SK-N-SH treated with all-trans-retinoic acid at 6 μM for 48 hours (cell line): Measurements from ENCODE around the gene PGF.

Experiments used
- ATAC-seq: fragments of 200-7000 bp; cut with Tn5 transposase; 3 replicates; pipeline ENCODE4 v1.9.1; 2020; ENCODE audit warnings: mild to moderate bottlenecking, moderate library complexity
- ARNTL ChIP-seq: fragments of 450-650 bp; formaldehyde crosslinking; IDR thresholded peaks from 2 replicates; pipeline ENCODE4 v1.5.0; 2020; ENCODE audit warnings: low read depth, mild to moderate bottlenecking, moderate library complexity, borderline replicate concordance
- CSDC2 ChIP-seq: fragments of 250-450 bp; sonication (Bioruptor Pico); IDR thresholded peaks from 2 replicates; pipeline ENCODE4 v1.5.0; 2020; ENCODE audit warnings: mild to moderate bottlenecking, moderate library complexity
- ESRRG ChIP-seq: fragments of 250-450 bp; sonication (Bioruptor Pico); IDR thresholded peaks from 2 replicates; pipeline ENCODE4 v1.6.1; 2021; ENCODE audit warnings: mild to moderate bottlenecking
- GLIS3 ChIP-seq: fragments of 250-450 bp; sonication (Bioruptor Pico); IDR thresholded peaks from 2 replicates; pipeline ENCODE4 v1.5.0; 2020; ENCODE audit warnings: mild to moderate bottlenecking, moderate library complexity
- ISL1 ChIP-seq: fragments of 250-450 bp; sonication (Bioruptor Pico); IDR thresholded peaks from 2 replicates; pipeline ENCODE4 v2.1.2; 2022; ENCODE audit warnings: mild to moderate bottlenecking, moderate library complexity
- OSR1 ChIP-seq: fragments of 250-450 bp; sonication (Bioruptor Pico); IDR thresholded peaks from 2 replicates; pipeline ENCODE4 v1.8.0; 2022; ENCODE audit warnings: moderate library complexity, mild to moderate bottlenecking, inconsistent platforms
- POU6F1 ChIP-seq: fragments of 250-450 bp; sonication (Bioruptor Pico); IDR thresholded peaks from 2 replicates; pipeline ENCODE4 v1.8.0; 2021; ENCODE audit warnings: low read depth, mild to moderate bottlenecking, moderate library complexity, borderline replicate concordance
- PPARA ChIP-seq: fragments of 250-450 bp; sonication (Bioruptor Pico); IDR thresholded peaks from 2 replicates; pipeline ENCODE4 v1.5.0; 2020; ENCODE audit warnings: mild to moderate bottlenecking, borderline replicate concordance
- RARB ChIP-seq: fragments of 250-450 bp; sonication (Bioruptor Pico); IDR thresholded peaks from 2 replicates; pipeline ENCODE4 v1.8.0; 2021; ENCODE audit warnings: mild to moderate bottlenecking, moderate library complexity
- SNAI2 ChIP-seq: fragments of 250-450 bp; sonication (Bioruptor Pico); IDR thresholded peaks from 2 replicates; pipeline ENCODE4 v1.5.0; 2020; ENCODE audit warnings: mild to moderate bottlenecking, moderate library complexity
- TOX ChIP-seq: fragments of 250-450 bp; sonication (Bioruptor Pico); IDR thresholded peaks from 2 replicates; pipeline ENCODE4 v1.8.0; 2021; ENCODE audit warnings: mild to moderate bottlenecking, moderate library complexity, borderline replicate concordance
- TSHZ2 ChIP-seq: fragments of 250-450 bp; sonication (Bioruptor Pico); IDR thresholded peaks from 2 replicates; pipeline ENCODE4 v1.5.0; 2020; ENCODE audit warnings: mild to moderate bottlenecking, moderate library complexity
- ZFP3 ChIP-seq: fragments of 250-450 bp; sonication (Bioruptor Pico); IDR thresholded peaks from 2 replicates; pipeline ENCODE4 v1.5.0; 2020; ENCODE audit warnings: mild to moderate bottlenecking, moderate library complexity
- ZNF565 ChIP-seq: fragments of 450-650 bp; formaldehyde crosslinking; conservative IDR thresholded peaks from 2 replicates; pipeline ENCODE4 v1.5.0; 2020; ENCODE audit warnings: low read depth, mild to moderate bottlenecking, moderate library complexity
- ZNF70 ChIP-seq: fragments of 450-650 bp; formaldehyde crosslinking; IDR thresholded peaks from 2 replicates; pipeline ENCODE4 v1.5.0; 2020; ENCODE audit warnings: mild to moderate bottlenecking, moderate library complexity
- TF ChIP-seq, protein P1 (sequence below): fragments of 250-450 bp; sonication (Bioruptor Pico); IDR thresholded peaks from 2 replicates; pipeline ENCODE4 v1.5.1; 2020; ENCODE audit warnings: low read depth, mild to moderate bottlenecking, moderate library complexity
- TF ChIP-seq, protein P2 (sequence below): fragments of 250-450 bp; sonication (Bioruptor Pico); IDR thresholded peaks from 2 replicates; pipeline ENCODE4 v1.8.0; 2020; ENCODE audit warnings: mild to moderate bottlenecking, moderate library complexity, borderline replicate concordance
- TF ChIP-seq, protein P3 (sequence below): fragments of 250-450 bp; sonication (Bioruptor Pico); IDR thresholded peaks from 2 replicates; pipeline ENCODE4 v1.5.1; 2021; ENCODE audit warnings: mild to moderate bottlenecking, moderate library complexity

Gene PGF

GRCh38 chr14:74955229-74956026 is at the start of gene PGF:
PGF (minus strand) TSS chr14:74955597; CDS start chr14:74955242, 355 bp downstream.
- TF ChIP-seq ISL1: no peak
- no peak for TF ChIP-seq POU6F1
- TF ChIP-seq ZNF565: no peak
- no peak for TF ChIP-seq SNAI2
- TF ChIP-seq ZFP3 (CRISPR knock-in tag): no peak
- no peak for TF ChIP-seq TOX (CRISPR knock-in tag)
- TF ChIP-seq, protein P1, sequence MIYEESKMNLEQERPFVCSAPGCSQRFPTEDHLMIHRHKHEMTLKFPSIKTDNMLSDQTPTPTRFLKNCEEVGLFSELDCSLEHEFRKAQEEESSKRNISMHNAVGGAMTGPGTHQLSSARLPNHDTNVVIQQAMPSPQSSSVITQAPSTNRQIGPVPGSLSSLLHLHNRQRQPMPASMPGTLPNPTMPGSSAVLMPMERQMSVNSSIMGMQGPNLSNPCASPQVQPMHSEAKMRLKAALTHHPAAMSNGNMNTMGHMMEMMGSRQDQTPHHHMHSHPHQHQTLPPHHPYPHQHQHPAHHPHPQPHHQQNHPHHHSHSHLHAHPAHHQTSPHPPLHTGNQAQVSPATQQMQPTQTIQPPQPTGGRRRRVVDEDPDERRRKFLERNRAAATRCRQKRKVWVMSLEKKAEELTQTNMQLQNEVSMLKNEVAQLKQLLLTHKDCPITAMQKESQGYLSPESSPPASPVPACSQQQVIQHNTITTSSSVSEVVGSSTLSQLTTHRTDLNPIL (CRISPR knock-in tag): no peak
- TF ChIP-seq RARB (CRISPR knock-in tag): no peak
- no peak for TF ChIP-seq ZNF70 (CRISPR knock-in tag)
- TF ChIP-seq GLIS3 (CRISPR knock-in tag): no peak
- no peak for TF ChIP-seq OSR1 (CRISPR knock-in tag)
- TF ChIP-seq PPARA (CRISPR knock-in tag): no peak
- no peak for TF ChIP-seq TSHZ2 (CRISPR knock-in tag)
- TF ChIP-seq, protein P2, sequence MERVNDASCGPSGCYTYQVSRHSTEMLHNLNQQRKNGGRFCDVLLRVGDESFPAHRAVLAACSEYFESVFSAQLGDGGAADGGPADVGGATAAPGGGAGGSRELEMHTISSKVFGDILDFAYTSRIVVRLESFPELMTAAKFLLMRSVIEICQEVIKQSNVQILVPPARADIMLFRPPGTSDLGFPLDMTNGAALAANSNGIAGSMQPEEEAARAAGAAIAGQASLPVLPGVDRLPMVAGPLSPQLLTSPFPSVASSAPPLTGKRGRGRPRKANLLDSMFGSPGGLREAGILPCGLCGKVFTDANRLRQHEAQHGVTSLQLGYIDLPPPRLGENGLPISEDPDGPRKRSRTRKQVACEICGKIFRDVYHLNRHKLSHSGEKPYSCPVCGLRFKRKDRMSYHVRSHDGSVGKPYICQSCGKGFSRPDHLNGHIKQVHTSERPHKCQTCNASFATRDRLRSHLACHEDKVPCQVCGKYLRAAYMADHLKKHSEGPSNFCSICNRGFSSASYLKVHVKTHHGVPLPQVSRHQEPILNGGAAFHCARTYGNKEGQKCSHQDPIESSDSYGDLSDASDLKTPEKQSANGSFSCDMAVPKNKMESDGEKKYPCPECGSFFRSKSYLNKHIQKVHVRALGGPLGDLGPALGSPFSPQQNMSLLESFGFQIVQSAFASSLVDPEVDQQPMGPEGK (CRISPR knock-in tag): no peak
- no peak for TF ChIP-seq CSDC2 (CRISPR knock-in tag)
- no peak for TF ChIP-seq ESRRG (CRISPR knock-in tag)
- TF ChIP-seq, protein P3, sequence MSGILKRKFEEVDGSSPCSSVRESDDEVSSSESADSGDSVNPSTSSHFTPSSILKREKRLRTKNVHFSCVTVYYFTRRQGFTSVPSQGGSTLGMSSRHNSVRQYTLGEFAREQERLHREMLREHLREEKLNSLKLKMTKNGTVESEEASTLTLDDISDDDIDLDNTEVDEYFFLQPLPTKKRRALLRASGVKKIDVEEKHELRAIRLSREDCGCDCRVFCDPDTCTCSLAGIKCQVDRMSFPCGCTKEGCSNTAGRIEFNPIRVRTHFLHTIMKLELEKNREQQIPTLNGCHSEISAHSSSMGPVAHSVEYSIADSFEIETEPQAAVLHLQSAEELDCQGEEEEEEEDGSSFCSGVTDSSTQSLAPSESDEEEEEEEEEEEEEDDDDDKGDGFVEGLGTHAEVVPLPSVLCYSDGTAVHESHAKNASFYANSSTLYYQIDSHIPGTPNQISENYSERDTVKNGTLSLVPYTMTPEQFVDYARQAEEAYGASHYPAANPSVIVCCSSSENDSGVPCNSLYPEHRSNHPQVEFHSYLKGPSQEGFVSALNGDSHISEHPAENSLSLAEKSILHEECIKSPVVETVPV (CRISPR knock-in tag): no peak
- ATAC-seq: peak; percentile 86

DNA sequence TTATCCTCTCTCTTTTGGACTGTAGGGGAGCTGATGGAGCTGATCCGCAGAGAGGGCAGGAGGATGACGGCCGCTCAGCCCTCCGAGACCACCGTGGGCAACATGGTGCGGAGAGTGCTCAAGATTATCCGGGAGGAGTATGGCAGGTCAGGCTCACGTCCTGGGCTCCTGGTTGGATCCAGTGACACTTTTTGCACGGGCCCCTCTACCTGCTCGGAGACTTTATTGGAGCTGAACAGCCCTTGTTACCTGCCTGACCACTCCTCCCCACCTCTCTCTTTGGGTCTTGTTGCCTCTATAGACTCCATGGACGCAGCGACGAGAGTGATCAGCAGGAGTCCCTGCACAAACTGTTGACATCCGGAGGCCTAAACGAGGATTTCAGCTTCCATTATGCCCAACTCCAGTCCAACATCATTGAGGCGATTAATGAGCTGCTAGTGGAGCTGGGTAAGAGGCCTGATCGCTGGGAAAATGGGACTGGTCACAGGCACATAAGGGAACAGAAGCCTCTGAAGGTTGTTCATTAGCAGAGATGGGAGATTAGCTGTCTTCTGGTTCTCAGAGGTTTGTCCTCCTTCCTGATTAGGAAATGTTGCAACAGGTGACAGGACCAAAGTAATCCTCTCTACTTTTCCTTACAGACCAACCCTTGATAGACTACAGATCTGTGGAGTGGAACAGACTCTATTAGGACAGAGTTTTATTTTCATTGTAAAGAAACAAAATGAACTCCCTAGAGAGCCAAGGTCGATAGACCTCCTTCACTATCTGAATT is 48.0 kb upstream of the PGF start:
- ATAC-seq: peak; percentile 1; the same call in 2 of the 3 replicates
- no peak for TF ChIP-seq PPARA (CRISPR knock-in tag)
- no peak for TF ChIP-seq CSDC2 (CRISPR knock-in tag)

DNA sequence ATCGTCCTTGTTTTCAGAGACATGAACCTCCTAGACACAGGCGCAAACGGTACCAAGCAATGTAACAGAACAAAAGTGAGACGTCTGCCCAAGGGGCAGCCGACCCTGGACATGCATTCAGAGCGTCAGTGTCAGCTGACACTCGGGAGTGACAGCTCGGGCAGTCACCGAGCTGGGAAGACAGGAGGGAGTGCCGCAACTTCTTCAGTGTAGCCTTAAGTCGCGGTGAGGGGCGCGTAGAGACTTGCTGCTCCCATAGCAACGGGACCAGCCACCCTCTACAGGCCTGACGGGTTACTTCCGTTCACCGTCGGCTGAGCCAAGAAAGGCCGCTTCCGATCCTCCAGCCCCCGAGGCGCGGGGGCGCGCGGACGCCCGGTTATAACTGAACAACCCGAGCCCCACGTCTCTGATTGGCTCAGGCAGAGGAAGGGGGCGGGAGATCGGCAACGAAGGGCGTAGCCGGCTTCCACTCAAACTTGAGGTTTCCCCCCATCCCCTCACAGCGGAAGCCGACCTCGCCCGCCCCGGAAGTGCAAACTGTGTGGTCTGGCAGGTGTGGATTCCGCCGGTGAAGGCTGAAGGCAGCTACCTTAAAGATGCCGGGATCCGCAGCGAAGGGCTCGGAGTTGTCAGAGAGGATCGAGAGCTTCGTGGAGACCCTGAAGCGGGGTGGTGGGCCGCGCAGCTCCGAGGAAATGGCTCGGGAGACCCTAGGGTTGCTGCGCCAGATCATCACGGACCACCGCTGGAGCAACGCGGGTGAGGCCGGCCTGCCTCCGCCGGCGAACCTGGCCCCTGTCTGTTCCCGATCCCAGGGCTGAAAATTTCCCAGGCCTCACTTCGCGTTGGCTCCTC is 47.2 kb upstream of the PGF start, which contains the start of gene EIF2B2:
Gene EIF2B2, plus strand, starts transcription at position 530 of the 858 bp plus-strand sequence. Its CDS starts 70 bp downstream, at position 600.
- TF ChIP-seq ARNTL (CRISPR knock-in tag) (no peak), TOX (CRISPR knock-in tag) (no peak)
- ATAC-seq: peak; percentile 99
